ENCODE results near the gene CES2.

Gene CES2

DNA sequence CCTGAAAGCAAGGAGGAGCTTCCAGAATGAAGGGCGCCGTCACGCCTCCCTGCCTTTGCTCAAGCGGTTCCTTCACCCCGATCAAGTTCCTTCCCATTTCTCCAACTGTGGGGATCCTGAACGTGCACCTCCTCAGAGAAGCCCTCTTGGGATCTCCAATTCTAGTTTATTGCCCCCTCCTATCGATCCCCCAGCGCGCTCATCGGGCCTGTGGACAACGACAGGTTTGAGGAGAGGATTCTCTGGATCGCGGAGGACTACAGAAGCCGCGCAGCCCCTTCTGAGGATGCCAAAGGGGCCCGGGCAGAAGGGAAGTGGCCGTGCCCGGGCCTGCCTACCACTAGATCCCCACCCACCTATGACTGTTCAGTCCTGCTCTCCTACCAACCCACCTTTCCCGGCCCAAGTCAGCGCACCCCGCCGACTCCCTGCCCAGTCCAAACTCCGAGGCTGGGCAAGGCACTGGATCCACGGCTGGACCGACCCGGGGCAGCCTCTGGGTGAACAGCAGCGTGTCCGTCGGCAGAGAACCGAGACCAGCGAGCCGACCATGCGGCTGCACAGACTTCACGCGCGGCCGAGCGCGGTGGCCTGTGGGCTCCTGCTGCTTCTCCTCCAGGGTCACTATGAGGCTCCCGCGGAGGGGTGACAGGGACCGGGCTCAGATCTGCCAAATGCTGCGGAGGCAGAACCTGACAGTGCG is 13.0 kb downstream of the CES2 start:
- no peak for DNase-seq (ENCODE audit: low spot score)
- in situ Hi-C loops (cut with MboI; ENCODE audit: low pct_unique_long_range_greater_than_20kb, low sequenced_read_pairs, unreplicated experiment): no loop called here
- TF ChIP-seq, protein P1, sequence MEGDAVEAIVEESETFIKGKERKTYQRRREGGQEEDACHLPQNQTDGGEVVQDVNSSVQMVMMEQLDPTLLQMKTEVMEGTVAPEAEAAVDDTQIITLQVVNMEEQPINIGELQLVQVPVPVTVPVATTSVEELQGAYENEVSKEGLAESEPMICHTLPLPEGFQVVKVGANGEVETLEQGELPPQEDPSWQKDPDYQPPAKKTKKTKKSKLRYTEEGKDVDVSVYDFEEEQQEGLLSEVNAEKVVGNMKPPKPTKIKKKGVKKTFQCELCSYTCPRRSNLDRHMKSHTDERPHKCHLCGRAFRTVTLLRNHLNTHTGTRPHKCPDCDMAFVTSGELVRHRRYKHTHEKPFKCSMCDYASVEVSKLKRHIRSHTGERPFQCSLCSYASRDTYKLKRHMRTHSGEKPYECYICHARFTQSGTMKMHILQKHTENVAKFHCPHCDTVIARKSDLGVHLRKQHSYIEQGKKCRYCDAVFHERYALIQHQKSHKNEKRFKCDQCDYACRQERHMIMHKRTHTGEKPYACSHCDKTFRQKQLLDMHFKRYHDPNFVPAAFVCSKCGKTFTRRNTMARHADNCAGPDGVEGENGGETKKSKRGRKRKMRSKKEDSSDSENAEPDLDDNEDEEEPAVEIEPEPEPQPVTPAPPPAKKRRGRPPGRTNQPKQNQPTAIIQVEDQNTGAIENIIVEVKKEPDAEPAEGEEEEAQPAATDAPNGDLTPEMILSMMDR (IDR thresholded peaks at IDR 0.05; ENCODE audit: extremely low read depth, insufficient read depth, missing control alignments): no peak

GRCh38 chr16:66948837-66949225 is 13.5 kb downstream of the CES2 start:
- no peak for DNase-seq (ENCODE audit: low spot score)
- in situ Hi-C loops (cut with MboI; ENCODE audit: low pct_unique_long_range_greater_than_20kb, low sequenced_read_pairs, unreplicated experiment): no loop called here
- TF ChIP-seq, protein P1 (IDR thresholded peaks at IDR 0.05; ENCODE audit: extremely low read depth, insufficient read depth, missing control alignments): no peak

GRCh38 chr16:66949472-66949871 is 14.2 kb downstream of the CES2 start:
- DNase-seq (ENCODE audit: low spot score): no peak
- in situ Hi-C loops (cut with MboI; ENCODE audit: low pct_unique_long_range_greater_than_20kb, low sequenced_read_pairs, unreplicated experiment): no loop called here
- TF ChIP-seq, protein P1 (IDR thresholded peaks at IDR 0.05; ENCODE audit: extremely low read depth, insufficient read depth, missing control alignments): no peak

GRCh38 chr16:66950437-66950836 is 15.1 kb downstream of the CES2 start:
- TF ChIP-seq, protein P1 (IDR thresholded peaks at IDR 0.05; ENCODE audit: extremely low read depth, insufficient read depth, missing control alignments): no peak
- in situ Hi-C loops (cut with MboI; ENCODE audit: low pct_unique_long_range_greater_than_20kb, low sequenced_read_pairs, unreplicated experiment): no loop called here
- DNase-seq (ENCODE audit: low spot score): peak; percentile 65

DNA sequence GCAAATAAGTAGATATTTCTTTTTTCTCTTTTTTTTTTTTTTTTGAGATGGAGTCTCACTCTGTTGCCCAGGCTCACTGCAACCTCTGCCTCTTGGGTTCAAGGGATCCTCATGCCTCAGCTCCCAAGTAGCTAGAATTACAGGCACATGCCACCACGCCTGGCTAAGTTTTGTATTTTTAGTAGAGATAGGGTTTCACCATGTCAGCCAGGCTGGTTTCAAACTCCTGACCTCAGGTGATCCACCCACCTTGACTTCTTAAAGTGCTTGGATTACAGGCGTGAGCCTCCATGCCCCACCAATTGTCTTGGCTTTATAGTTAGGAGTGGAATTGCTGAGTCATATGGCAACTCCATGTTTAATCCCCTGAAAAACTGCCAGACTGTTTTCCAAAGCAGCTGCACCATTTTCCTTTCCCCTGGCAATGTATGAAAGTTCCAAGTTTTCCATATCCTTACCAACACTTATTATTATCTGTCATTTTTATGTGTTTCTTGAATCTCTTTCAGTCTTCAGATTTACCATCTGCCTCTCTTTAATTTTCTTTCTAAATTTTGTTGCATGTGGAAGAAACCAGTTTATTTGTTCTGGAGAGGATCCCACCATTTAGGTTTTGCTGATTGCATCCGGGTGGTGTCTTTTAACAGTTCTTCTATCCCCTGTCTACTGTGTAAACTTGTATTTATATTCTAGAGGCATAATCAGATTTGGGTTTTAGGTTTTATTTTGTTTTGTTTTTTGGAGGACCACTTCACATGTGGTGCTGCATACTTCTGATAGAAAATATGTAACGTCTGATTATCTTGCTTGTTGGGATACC is 15.9 kb downstream of the CES2 start:
- in situ Hi-C loops (cut with MboI; ENCODE audit: low pct_unique_long_range_greater_than_20kb, low sequenced_read_pairs, unreplicated experiment): no loop called here
- DNase-seq (ENCODE audit: low spot score): no peak
- TF ChIP-seq, protein P1 (IDR thresholded peaks at IDR 0.05; ENCODE audit: extremely low read depth, insufficient read depth, missing control alignments): no peak

- TF ChIP-seq, protein P1 (IDR thresholded peaks at IDR 0.05; ENCODE audit: extremely low read depth, insufficient read depth, missing control alignments): no peak
- in situ Hi-C loops (cut with MboI; ENCODE audit: low pct_unique_long_range_greater_than_20kb, low sequenced_read_pairs, unreplicated experiment): no loop called here
- no peak for DNase-seq (ENCODE audit: low spot score)
Observed at GRCh38 chr16:66952430-66953110, 17.3 kb downstream of the CES2 start.
